ENCODE measurements around the gene COL5A1. TPM values are rescaled to one million over a fixed set of nuclear protein-coding genes. Genes with fewer than 3 reads are reported as not detected.

COL5A1 gene
- total RNA-seq, 1 donor from 2014 or later = 99.6 TPM

DNA sequence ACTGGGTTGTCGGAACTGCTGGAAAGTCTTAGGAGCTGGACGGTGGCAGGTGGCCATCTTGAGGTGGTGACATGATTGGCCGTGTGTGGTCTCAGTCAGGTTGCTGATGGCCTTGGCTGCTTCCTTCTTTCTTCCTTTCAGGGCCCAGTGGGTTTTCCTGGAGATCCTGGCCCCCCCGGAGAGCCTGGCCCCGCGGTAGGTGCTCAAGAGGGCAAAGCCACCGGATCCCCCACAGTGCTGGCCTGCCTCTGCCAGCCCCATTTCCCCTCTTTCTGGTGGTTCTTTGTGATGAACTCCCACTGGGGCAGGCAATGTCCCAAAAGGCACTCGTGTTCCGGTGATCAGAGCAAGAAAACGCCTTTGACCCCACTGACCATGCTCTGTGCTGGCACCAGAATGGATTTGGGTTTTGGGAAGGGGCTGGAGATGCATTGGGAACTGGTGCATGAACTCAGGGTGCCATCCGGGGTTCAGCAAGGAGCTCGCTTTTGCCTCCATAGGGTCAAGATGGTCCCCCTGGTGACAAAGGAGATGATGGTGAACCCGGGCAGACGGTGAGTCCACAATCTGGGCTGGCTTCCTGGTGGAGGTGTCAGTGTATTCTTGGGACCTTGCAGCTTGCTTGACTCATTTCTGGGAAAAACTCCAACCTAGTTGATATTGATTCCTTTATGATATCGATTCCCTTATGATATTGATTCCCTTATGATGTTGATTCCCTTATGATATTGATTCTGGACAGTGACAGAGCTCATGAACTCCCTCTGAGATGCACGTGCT is 174.0 kb downstream of the COL5A1 start:
- H3K9me3 ChIP-seq = no peaks in the 10 kb centered on the region
- H3K27ac ChIP-seq = no peak overlapping the region
- no peaks in the 10 kb centered on the region for H3K27me3 ChIP-seq
- peaks cover 92 to 96% of the 10 kb centered on the region in 2 donors for H3K36me3 ChIP-seq
- H3K4me3 ChIP-seq = no peak overlapping the region
- TF ChIP-seq, protein P1, sequence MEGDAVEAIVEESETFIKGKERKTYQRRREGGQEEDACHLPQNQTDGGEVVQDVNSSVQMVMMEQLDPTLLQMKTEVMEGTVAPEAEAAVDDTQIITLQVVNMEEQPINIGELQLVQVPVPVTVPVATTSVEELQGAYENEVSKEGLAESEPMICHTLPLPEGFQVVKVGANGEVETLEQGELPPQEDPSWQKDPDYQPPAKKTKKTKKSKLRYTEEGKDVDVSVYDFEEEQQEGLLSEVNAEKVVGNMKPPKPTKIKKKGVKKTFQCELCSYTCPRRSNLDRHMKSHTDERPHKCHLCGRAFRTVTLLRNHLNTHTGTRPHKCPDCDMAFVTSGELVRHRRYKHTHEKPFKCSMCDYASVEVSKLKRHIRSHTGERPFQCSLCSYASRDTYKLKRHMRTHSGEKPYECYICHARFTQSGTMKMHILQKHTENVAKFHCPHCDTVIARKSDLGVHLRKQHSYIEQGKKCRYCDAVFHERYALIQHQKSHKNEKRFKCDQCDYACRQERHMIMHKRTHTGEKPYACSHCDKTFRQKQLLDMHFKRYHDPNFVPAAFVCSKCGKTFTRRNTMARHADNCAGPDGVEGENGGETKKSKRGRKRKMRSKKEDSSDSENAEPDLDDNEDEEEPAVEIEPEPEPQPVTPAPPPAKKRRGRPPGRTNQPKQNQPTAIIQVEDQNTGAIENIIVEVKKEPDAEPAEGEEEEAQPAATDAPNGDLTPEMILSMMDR (IDR thresholded peaks at IDR 0.05) = no peak
- intact Hi-C loops (cut with DNase I) = no loop called here
- no peaks in the 10 kb centered on the region for H3K4me1 ChIP-seq
- DNase-seq (ENCODE audit: low spot score in 2 of 2) = no peak

DNA sequence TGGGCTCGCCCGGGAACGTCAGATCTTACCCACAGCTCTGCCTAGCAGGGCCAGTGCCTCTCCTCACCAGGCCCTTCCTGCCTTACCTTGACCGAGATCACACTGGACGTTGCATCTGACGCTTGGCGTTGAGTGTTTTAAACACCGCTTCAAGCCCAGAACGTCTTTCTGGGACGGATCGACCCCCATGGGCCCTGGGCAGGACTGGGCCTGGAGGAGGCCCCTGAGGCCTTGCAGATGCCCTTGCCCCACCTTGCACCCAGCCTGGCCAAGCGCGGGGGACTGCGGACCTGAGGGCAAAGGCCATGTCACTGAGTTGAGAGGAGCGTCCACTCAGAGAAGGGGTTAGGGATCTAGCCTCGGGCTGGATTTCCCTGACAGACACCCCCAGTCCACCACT is 174.7 kb downstream of the COL5A1 start:
- Histone ChIP-seq H3K4me3 (no peak overlapping the region), H3K4me1 (no peaks in the 10 kb centered on the region), H3K27me3 (no peaks in the 10 kb centered on the region), H3K27ac (no peak overlapping the region), H3K36me3 (peaks cover 94 to 96% of the 10 kb centered on the region in 2 donors), H3K9me3 (no peaks in the 10 kb centered on the region)
- no peak for DNase-seq (ENCODE audit: low spot score in 2 of 2)
- TF ChIP-seq, protein P1 (IDR thresholded peaks at IDR 0.05) = no peak
- intact Hi-C loops (cut with DNase I) = no loop called here

DNA sequence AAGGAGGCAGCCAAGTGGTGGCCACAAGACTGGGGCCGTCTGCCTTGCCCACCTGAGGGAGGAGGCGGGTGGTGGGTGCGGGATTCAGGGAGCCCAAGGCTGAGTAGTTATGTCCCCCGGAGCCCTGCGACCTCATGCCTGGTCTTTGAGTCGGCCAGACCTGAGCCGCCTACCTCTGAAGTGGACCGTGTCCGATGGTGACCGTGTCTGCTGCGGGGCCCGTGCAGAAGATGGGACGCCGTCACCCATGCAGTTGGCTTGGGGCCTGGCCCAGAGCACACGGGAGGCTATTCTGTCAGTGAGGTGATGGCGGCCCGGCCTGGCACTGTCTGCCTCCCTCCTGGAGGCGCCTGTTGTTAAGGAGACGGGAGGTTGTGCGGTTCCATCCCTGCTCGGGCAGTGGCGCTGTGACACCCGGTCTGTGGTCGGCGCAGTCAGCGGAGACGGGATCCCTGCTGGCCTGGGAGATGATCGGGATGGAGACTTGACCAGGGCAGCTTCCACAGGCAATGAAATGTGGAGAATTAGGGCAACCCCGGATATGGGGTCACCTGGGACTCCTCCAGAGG is 176.5 kb downstream of the COL5A1 start:
- H3K27me3 ChIP-seq = no peaks in the 10 kb centered on the region
- no peaks in the 10 kb centered on the region for H3K4me1 ChIP-seq
- DNase-seq (ENCODE audit: low spot score in 2 of 2) = no peak
- no peaks in the 10 kb centered on the region for H3K9me3 ChIP-seq
- H3K4me3 ChIP-seq = no peak overlapping the region
- H3K27ac ChIP-seq = no peak overlapping the region
- TF ChIP-seq, protein P1 (IDR thresholded peaks at IDR 0.05) = no peak
- peaks cover 93 to 96% of the 10 kb centered on the region in 2 donors for H3K36me3 ChIP-seq
- intact Hi-C loops (cut with DNase I) = no loop called here

DNA sequence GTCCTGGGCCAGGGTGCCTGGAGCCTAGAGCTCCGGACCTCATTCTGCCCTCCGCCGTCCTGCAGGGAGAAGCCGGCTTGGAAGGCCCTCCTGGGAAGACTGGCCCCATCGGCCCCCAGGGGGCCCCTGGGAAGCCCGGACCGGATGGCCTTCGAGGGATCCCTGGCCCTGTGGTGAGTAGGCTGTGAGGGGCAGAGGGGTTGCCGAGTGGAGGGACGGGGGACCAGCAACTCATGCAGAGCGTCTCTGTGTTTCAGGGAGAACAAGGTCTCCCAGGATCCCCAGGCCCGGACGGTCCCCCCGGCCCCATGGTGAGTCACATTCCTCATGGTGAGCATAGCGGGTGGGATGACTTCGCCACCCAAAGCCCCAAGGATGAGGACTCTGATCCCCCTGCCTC is 177.0 kb downstream of the COL5A1 start:
- TF ChIP-seq, protein P1 (IDR thresholded peaks at IDR 0.05) = no peak
- Histone ChIP-seq H3K27me3 (no peaks in the 10 kb centered on the region), H3K4me3 (no peak overlapping the region), H3K9me3 (no peaks in the 10 kb centered on the region), H3K4me1 (no peaks in the 10 kb centered on the region), H3K27ac (no peak overlapping the region), H3K36me3 (peaks cover 93% of the 10 kb centered on the region in 2 donors)
- intact Hi-C loops (cut with DNase I) = no loop called here
- DNase-seq (ENCODE audit: low spot score in 2 of 2) = no peak

DNA sequence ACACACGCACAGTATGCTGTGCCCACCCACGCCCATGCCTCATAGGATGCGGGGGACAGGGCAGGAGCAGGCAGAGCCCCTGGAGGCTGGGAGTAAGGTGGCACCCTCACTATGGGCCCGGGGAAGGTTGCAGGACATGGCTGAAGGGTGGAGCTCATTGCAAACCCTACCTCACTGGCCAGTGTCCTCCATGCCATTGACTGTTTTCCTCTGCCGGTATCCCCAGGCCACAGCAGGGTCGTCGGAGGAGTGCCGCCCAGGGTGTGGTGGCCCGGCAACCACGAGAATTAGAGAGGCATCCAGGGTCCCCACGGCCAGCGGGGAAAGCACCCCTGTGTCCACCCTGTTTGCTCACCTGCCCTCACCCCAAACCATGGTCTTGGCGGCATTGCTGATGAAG is 179.3 kb downstream of the COL5A1 start:
- intact Hi-C loops (cut with DNase I) = no loop called here
- no peak for DNase-seq (ENCODE audit: low spot score in 2 of 2)
- H3K9me3 ChIP-seq = no peaks in the 10 kb centered on the region
- H3K36me3 ChIP-seq = peaks cover 86 to 94% of the 10 kb centered on the region in 2 donors
- no peaks in the 10 kb centered on the region for H3K27me3 ChIP-seq
- TF ChIP-seq, protein P1 (IDR thresholded peaks at IDR 0.05) = no peak
- H3K27ac ChIP-seq = no peak overlapping the region
- no peaks in the 10 kb centered on the region for H3K4me1 ChIP-seq
- no peak overlapping the region for H3K4me3 ChIP-seq
